ENCODE results near the gene SH3D19. TPM values are rescaled to one million over a fixed set of nuclear protein-coding genes. Genes with fewer than 3 reads are reported as not detected.

The SH3D19 gene
- total RNA-seq, 1 donor from 2014 or later = 66.5 TPM

GRCh38 chr4:151165205-151166000 lies 160.0 kb downstream of the SH3D19 start:
- no peak for FAIRE-seq
- no peak overlapping the region for H3K9ac ChIP-seq (ENCODE audit: low read length)
- H3K79me2 ChIP-seq (ENCODE audit: insufficient read depth, low read length) = no peaks in the 10 kb centered on the region
- H3K4me3 Mint-ChIP-seq (ENCODE audit: unreplicated experiment) = no peak overlapping the region
- no peaks in the 10 kb centered on the region for H3K27me3 Mint-ChIP-seq (ENCODE audit: low read depth, unreplicated experiment)
- H3K4me1 ChIP-seq (ENCODE audit: insufficient read depth, low read length) = peaks cover 4% of the 10 kb centered on the region
- peaks cover 6% of the 10 kb centered on the region for H3K36me3 ChIP-seq (ENCODE audit: insufficient read depth, low read length)
- DNase-seq (ENCODE audit: low read depth) = no peak
- TF ChIP-seq EZH2 (IDR thresholded peaks at IDR 0.05; ENCODE audit: insufficient read depth, low read length) = no peak
- TF ChIP-seq, protein P1, sequence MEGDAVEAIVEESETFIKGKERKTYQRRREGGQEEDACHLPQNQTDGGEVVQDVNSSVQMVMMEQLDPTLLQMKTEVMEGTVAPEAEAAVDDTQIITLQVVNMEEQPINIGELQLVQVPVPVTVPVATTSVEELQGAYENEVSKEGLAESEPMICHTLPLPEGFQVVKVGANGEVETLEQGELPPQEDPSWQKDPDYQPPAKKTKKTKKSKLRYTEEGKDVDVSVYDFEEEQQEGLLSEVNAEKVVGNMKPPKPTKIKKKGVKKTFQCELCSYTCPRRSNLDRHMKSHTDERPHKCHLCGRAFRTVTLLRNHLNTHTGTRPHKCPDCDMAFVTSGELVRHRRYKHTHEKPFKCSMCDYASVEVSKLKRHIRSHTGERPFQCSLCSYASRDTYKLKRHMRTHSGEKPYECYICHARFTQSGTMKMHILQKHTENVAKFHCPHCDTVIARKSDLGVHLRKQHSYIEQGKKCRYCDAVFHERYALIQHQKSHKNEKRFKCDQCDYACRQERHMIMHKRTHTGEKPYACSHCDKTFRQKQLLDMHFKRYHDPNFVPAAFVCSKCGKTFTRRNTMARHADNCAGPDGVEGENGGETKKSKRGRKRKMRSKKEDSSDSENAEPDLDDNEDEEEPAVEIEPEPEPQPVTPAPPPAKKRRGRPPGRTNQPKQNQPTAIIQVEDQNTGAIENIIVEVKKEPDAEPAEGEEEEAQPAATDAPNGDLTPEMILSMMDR (IDR thresholded peaks at IDR 0.05; ENCODE audit: insufficient read depth, low read depth, low read length) = no peak
- H3K27me3 ChIP-seq (ENCODE audit: insufficient read depth, low read length) = no peaks in the 10 kb centered on the region
- H3K9me3 Mint-ChIP-seq (ENCODE audit: unreplicated experiment) = no peaks in the 10 kb centered on the region
- H2AFZ ChIP-seq (ENCODE audit: low read depth, low read length) = no peak overlapping the region
- no peak overlapping the region for H3K4me2 ChIP-seq (ENCODE audit: low read length)
- peaks cover 11% of the 10 kb centered on the region for H4K20me1 ChIP-seq (ENCODE audit: insufficient read depth, low read length)
- H3K9me3 ChIP-seq (ENCODE audit: insufficient read depth, low read depth, low read length) = no peaks in the 10 kb centered on the region
- H3K27ac ChIP-seq (ENCODE audit: low read depth, low read length) = no peak overlapping the region
- no peak overlapping the region for H3K4me3 ChIP-seq (ENCODE audit: insufficient read depth, low read depth, low read length)
- H3K27ac Mint-ChIP-seq (ENCODE audit: unreplicated experiment) = no peak overlapping the region
- peaks cover 8% of the 10 kb centered on the region for H3K4me1 Mint-ChIP-seq (ENCODE audit: low read depth, unreplicated experiment)
- peaks cover 22% of the 10 kb centered on the region for H3K36me3 Mint-ChIP-seq (ENCODE audit: low read depth, unreplicated experiment)

- Histone ChIP-seq H3K4me1 (ENCODE audit: insufficient read depth, low read length) (no peaks in the 10 kb centered on the region), H2AFZ (ENCODE audit: low read depth, low read length) (no peak overlapping the region), H3K36me3 (ENCODE audit: insufficient read depth, low read length) (peaks cover 6% of the 10 kb centered on the region), H4K20me1 (ENCODE audit: insufficient read depth, low read length) (peaks cover 2% of the 10 kb centered on the region), H3K9me3 (ENCODE audit: insufficient read depth, low read depth, low read length) (no peaks in the 10 kb centered on the region), H3K27ac (ENCODE audit: low read depth, low read length) (no peak overlapping the region), H3K4me2 (ENCODE audit: low read length) (no peak overlapping the region), H3K79me2 (ENCODE audit: insufficient read depth, low read length) (no peaks in the 10 kb centered on the region), H3K27me3 (ENCODE audit: insufficient read depth, low read length) (no peaks in the 10 kb centered on the region), H3K9ac (ENCODE audit: low read length) (no peak overlapping the region), H3K4me3 (ENCODE audit: insufficient read depth, low read depth, low read length) (no peak overlapping the region)
- TF ChIP-seq, protein P1 (IDR thresholded peaks at IDR 0.05; ENCODE audit: insufficient read depth, low read depth, low read length) = no peak
- TF ChIP-seq EZH2 (IDR thresholded peaks at IDR 0.05; ENCODE audit: insufficient read depth, low read length) = no peak
- Mint-ChIP-seq H3K27me3 (ENCODE audit: low read depth, unreplicated experiment) (no peaks in the 10 kb centered on the region), H3K4me3 (ENCODE audit: unreplicated experiment) (no peak overlapping the region), H3K9me3 (ENCODE audit: unreplicated experiment) (no peaks in the 10 kb centered on the region), H3K27ac (ENCODE audit: unreplicated experiment) (no peak overlapping the region), H3K4me1 (ENCODE audit: low read depth, unreplicated experiment) (peaks cover 3% of the 10 kb centered on the region), H3K36me3 (ENCODE audit: low read depth, unreplicated experiment) (peaks cover 22% of the 10 kb centered on the region)
- no peak for FAIRE-seq
- no peak for DNase-seq (ENCODE audit: low read depth)
These were observed 161.6 kb downstream of the SH3D19 start for GRCh38 chr4:151163855-151164254.

DNA sequence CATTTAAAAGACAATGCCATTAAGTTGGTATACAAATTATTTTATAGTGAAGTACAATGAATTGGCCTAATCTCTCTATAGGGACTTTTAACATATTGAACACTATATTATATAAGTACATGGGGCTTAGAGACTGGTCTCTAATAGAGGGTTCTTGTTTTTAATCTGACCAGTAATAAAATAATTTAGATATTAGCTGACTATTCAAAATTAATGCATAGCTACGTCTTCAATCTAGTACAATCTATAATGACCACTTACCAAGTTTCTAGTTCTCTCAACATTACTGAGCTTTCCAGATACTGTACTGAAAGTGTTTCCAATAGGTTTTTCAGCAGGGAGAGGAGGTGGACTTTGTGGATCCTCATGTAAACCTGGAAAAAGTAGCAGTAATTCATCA lies 166.4 kb downstream of the SH3D19 start:
- Histone ChIP-seq H3K9ac (ENCODE audit: low read length) (no peak overlapping the region), H2AFZ (ENCODE audit: low read depth, low read length) (no peak overlapping the region), H3K36me3 (ENCODE audit: insufficient read depth, low read length) (peaks cover 4% of the 10 kb centered on the region), H3K79me2 (ENCODE audit: insufficient read depth, low read length) (no peaks in the 10 kb centered on the region), H3K4me3 (ENCODE audit: insufficient read depth, low read depth, low read length) (no peak overlapping the region), H3K27ac (ENCODE audit: low read depth, low read length) (no peak overlapping the region), H4K20me1 (ENCODE audit: insufficient read depth, low read length) (no peaks in the 10 kb centered on the region), H3K4me2 (ENCODE audit: low read length) (no peak overlapping the region), H3K4me1 (ENCODE audit: insufficient read depth, low read length) (no peaks in the 10 kb centered on the region), H3K9me3 (ENCODE audit: insufficient read depth, low read depth, low read length) (no peaks in the 10 kb centered on the region), H3K27me3 (ENCODE audit: insufficient read depth, low read length) (no peaks in the 10 kb centered on the region)
- no peak for DNase-seq (ENCODE audit: low read depth)
- Mint-ChIP-seq H3K27me3 (ENCODE audit: low read depth, unreplicated experiment) (no peaks in the 10 kb centered on the region), H3K4me3 (ENCODE audit: unreplicated experiment) (no peak overlapping the region), H3K36me3 (ENCODE audit: low read depth, unreplicated experiment) (peaks cover 19% of the 10 kb centered on the region), H3K9me3 (ENCODE audit: unreplicated experiment) (no peaks in the 10 kb centered on the region), H3K27ac (ENCODE audit: unreplicated experiment) (no peak overlapping the region), H3K4me1 (ENCODE audit: low read depth, unreplicated experiment) (no peaks in the 10 kb centered on the region)
- FAIRE-seq = no peak
- TF ChIP-seq EZH2 (IDR thresholded peaks at IDR 0.05; ENCODE audit: insufficient read depth, low read length) = no peak
- TF ChIP-seq, protein P1 (IDR thresholded peaks at IDR 0.05; ENCODE audit: insufficient read depth, low read depth, low read length) = no peak
